ENCODE measurements around the gene BAZ1B. TPM values are rescaled to one million over a fixed set of nuclear protein-coding genes. Genes with fewer than 3 reads are reported as not detected.
"Not testable (repeated sequence)": the region's sequence is repeated elsewhere in the genome, so short reads cannot be mapped to it uniquely, and the experiment has no call there.

Gene BAZ1B
- total RNA-seq, 1 donor from 2014 or later: 103 TPM

DNA sequence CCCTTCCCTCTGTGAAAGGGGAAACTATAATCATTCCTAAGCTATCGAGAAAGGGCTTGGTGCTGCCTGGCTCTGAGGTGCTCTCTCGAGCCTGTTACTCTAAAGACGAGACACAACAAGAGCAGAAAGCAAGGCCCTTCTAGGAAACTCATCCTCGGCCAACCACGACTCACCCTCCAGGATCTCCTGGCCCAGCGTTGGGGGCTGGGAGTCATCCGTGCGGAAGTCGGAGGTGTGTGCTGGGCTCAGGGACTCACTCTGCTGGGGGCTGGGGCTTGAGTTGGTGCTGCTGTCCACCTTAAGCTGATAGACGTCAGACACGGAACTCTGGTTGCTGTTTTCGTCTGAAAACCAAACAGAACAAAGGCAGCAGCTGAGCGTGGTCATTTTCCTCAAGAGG lies 17.6 kb upstream of the BAZ1B start:
- intact Hi-C loops (cut with micrococcal nuclease): no loop called here

- intact Hi-C loops (cut with micrococcal nuclease): not testable (repeated sequence)
These were observed 16.4 kb upstream of the BAZ1B start for GRCh38 chr7:73538510-73538909.

GRCh38 chr7:73537051-73537450 lies 15.0 kb upstream of the BAZ1B start:
- intact Hi-C loops (cut with micrococcal nuclease): no loop called here

DNA sequence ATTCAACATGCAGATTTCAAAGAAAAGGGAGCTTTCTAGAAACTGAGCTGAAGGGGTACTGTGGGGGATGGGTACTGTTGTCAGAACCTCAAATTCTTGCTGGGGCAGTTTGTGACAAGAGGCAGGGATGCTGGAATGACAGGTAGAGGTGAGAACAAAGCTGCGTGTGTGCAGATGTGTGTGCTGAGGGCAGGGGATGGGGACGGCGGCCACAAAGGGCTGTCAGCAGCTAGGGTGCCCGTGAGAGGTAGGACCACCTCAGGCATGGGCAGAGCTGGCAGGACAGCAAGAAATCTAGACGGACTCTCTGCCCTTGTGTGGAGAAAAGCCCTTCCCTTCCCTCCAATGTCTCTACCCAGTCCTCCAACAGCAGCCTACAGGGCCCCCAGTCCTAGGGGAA lies 14.4 kb upstream of the BAZ1B start:
- intact Hi-C loops (cut with micrococcal nuclease): no loop called here

DNA sequence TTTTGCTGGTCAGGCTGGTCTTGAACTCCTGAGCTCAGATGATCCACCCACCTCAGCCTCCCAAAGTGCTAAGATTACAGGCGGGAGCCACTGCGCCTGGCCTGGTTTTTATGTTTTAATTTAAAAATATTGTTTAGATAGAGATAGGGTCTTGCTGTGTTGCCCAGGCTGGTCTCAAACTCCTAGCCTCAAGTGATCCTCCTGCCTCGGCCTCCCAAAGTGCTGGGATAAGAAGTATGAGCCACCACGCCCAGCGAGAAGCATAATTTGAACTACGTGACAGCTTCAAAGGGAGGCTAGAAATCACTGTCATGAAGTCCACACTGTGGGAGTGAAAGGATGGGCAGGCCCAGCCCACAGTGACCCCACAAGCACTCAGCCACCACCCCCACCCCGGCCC lies 13.8 kb upstream of the BAZ1B start:
- intact Hi-C loops (cut with micrococcal nuclease): not testable (repeated sequence)

GRCh38 chr7:73533742-73534141 lies 11.6 kb upstream of the BAZ1B start:
- intact Hi-C loops (cut with micrococcal nuclease): no loop called here

DNA sequence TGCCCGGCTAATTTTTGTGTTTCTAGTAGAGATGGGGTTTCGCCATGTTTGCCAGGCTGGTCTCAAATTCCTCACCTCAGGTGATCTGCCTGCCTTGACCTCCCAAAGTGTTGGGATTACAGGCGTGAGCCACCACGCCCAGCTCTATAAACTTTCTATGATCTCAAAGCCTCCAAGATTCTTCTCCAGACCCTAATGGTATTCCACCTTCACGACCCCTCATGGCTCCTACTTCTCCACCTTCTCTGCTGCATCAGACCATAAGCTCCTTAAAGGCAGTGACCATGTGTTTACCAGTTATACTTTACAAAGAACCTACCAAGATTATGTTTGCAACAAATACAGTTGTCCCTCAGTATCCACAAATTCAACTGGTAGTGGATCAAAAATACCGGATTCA lies 10.1 kb upstream of the BAZ1B start:
- intact Hi-C loops (cut with micrococcal nuclease): no loop called here

GRCh38 chr7:73530800-73531199 lies 8.7 kb upstream of the BAZ1B start:
- intact Hi-C loops (cut with micrococcal nuclease): no loop called here

- intact Hi-C loops (cut with micrococcal nuclease): no loop called here
These were observed 5.1 kb upstream of the BAZ1B start for GRCh38 chr7:73526896-73527821.

GRCh38 chr7:73526158-73526494 lies 4.0 kb upstream of the BAZ1B start:
- intact Hi-C loops (cut with micrococcal nuclease): not testable (repeated sequence)

GRCh38 chr7:73521636-73522104 lies 423 bp downstream of the BAZ1B start:
- intact Hi-C loops (cut with micrococcal nuclease): loop anchor here (1.0 to 5.0 kb wide), 7 partner anchors 36 to 1136 kb away; partner anchors contain the start of genes ABHD11, BCL7B, BUD23 and DNAJC30

GRCh38 chr7:73520673-73521635 lies 1.1 kb downstream of the BAZ1B start:
- intact Hi-C loops (cut with micrococcal nuclease): loop anchor here (5.0 kb wide), 1 partner anchor 1136 kb away; the partner anchor contains the start of gene GTF2I

GRCh38 chr7:73519867-73520672 lies 2.0 kb downstream of the BAZ1B start:
- intact Hi-C loops (cut with micrococcal nuclease): loop anchor here (5.0 kb wide), 1 partner anchor 1137 kb away; the partner anchor contains the start of gene GTF2I

DNA sequence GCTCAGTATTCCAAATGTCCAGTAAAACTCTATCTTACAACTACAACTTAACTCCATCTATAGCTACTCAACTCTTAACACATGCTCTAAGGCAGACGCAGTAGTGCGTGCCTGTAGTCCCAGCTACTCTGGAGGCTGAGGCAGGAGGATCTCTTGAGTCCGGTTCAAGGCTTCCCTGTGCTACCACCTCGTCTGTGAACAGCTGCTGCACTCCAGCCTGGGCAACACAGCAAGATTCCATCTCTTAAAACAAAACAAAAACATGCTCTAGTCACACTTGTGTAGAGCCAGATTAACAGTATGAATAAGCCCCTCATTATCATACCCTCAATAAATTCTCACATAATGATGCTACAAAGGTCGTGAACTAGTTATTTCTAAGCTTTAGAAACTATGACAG lies 3.6 kb downstream of the BAZ1B start:
- intact Hi-C loops (cut with micrococcal nuclease): no loop called here

GRCh38 chr7:73517241-73517995 lies 4.7 kb downstream of the BAZ1B start:
- intact Hi-C loops (cut with micrococcal nuclease): no loop called here

GRCh38 chr7:73515178-73515577 lies 6.9 kb downstream of the BAZ1B start:
- intact Hi-C loops (cut with micrococcal nuclease): no loop called here

DNA sequence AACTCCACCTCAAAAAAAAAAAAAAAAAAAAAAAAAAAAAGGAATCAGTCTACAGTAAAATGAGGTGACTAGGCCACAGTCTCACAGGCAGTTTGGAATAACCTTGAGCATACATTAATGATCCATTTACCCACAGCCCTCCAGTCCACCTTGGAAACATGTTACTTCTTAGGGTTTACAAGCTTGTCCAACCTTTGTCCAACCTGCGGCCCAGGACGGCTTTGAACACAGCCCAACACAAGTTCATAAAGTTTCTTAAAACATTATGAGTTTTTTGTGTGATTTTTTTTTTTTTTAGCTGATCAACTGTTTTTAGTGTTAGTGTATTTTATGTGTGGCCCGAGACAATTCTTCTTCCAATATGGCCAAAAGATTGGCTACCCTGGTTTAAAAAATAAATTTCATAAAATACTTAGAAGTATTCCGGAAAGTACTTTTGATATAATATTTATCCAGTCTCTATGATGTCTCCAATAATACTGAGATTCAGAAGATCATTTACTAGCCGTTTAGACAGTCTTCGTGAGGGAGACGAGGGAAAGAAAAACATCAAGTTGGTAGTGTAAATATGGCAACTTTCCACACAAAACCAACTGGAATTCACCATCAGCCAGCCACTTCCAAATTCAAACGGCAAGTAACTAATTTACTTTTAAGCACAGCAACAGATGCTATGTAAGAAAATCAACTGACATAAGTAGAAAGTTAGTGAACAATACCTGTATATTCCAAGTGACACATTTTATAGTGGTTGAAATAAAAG lies 9.9 kb downstream of the BAZ1B start:
- intact Hi-C loops (cut with micrococcal nuclease): no loop called here

- intact Hi-C loops (cut with micrococcal nuclease): no loop called here
These were observed 12.6 kb downstream of the BAZ1B start for GRCh38 chr7:73509463-73509862.

DNA sequence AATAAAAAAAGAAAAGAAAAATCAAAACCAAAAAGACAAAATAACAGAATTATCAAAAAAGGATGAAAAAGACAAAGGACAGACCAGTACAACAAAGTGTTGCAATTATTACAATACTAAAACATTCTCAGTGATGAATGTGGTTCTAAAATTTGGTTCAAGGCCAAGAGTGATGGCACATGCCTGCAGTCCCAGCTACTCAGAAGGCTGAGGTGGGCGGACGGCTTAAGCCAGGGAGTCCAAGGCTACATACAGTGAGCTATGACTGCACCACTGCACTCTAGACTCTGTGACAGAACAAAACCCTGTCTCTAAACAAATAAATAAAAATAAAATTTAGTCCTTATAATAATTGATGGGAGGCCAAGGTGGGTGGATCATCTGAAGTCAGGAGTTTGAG lies 14.5 kb downstream of the BAZ1B start:
- intact Hi-C loops (cut with micrococcal nuclease): no loop called here
